SK-N-SH treated with all-trans-retinoic acid at 6 μM for 48 hours (cell line): Measurements from ENCODE around the gene ESRP2.
A peak's percentile ranks its signal among the peaks of the same experiment; 100 is the strongest.

Source experiments
- BACH2 ChIP-seq: fragments of 250-450 bp; sonication (Bioruptor Pico); IDR thresholded peaks from 2 replicates; pipeline ENCODE4 v1.9.0; 2021; ENCODE audit warnings: mild to moderate bottlenecking, borderline replicate concordance
- GLIS3 ChIP-seq: fragments of 250-450 bp; sonication (Bioruptor Pico); IDR thresholded peaks from 2 replicates; pipeline ENCODE4 v1.5.0; 2020; ENCODE audit warnings: mild to moderate bottlenecking, moderate library complexity
- RARB ChIP-seq: fragments of 250-450 bp; sonication (Bioruptor Pico); IDR thresholded peaks from 2 replicates; pipeline ENCODE4 v1.8.0; 2021; ENCODE audit warnings: mild to moderate bottlenecking, moderate library complexity
- TSHZ2 ChIP-seq: fragments of 250-450 bp; sonication (Bioruptor Pico); IDR thresholded peaks from 2 replicates; pipeline ENCODE4 v1.5.0; 2020; ENCODE audit warnings: mild to moderate bottlenecking, moderate library complexity
- ZFP3 ChIP-seq: fragments of 250-450 bp; sonication (Bioruptor Pico); IDR thresholded peaks from 2 replicates; pipeline ENCODE4 v1.5.0; 2020; ENCODE audit warnings: mild to moderate bottlenecking, moderate library complexity
- ZNF565 ChIP-seq: fragments of 450-650 bp; formaldehyde crosslinking; conservative IDR thresholded peaks from 2 replicates; pipeline ENCODE4 v1.5.0; 2020; ENCODE audit warnings: low read depth, mild to moderate bottlenecking, moderate library complexity
- ZNF70 ChIP-seq: fragments of 450-650 bp; formaldehyde crosslinking; IDR thresholded peaks from 2 replicates; pipeline ENCODE4 v1.5.0; 2020; ENCODE audit warnings: mild to moderate bottlenecking, moderate library complexity
- ZNF8 ChIP-seq: fragments of 450-650 bp; formaldehyde crosslinking; IDR thresholded peaks from 2 replicates; pipeline ENCODE4 v1.5.0; 2020; ENCODE audit warnings: mild to moderate bottlenecking, moderate library complexity
- TF ChIP-seq, protein P1 (sequence below): fragments of 250-450 bp; sonication (Bioruptor Pico); IDR thresholded peaks from 2 replicates; pipeline ENCODE4 v1.8.0; 2020; ENCODE audit warnings: mild to moderate bottlenecking, moderate library complexity, borderline replicate concordance

- TF ChIP-seq, protein P1, sequence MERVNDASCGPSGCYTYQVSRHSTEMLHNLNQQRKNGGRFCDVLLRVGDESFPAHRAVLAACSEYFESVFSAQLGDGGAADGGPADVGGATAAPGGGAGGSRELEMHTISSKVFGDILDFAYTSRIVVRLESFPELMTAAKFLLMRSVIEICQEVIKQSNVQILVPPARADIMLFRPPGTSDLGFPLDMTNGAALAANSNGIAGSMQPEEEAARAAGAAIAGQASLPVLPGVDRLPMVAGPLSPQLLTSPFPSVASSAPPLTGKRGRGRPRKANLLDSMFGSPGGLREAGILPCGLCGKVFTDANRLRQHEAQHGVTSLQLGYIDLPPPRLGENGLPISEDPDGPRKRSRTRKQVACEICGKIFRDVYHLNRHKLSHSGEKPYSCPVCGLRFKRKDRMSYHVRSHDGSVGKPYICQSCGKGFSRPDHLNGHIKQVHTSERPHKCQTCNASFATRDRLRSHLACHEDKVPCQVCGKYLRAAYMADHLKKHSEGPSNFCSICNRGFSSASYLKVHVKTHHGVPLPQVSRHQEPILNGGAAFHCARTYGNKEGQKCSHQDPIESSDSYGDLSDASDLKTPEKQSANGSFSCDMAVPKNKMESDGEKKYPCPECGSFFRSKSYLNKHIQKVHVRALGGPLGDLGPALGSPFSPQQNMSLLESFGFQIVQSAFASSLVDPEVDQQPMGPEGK, result no peak
- TF ChIP-seq ZNF565 (CRISPR knock-in tag), result no peak
- no peak for TF ChIP-seq RARB
- no peak for TF ChIP-seq BACH2 (CRISPR knock-in tag)
- TF ChIP-seq ZNF70 (CRISPR knock-in tag), result no peak
- no peak for TF ChIP-seq ZNF8 (CRISPR knock-in tag)
- TF ChIP-seq TSHZ2 (CRISPR knock-in tag), result no peak
- TF ChIP-seq ZFP3 (CRISPR knock-in tag), result 0 out of 2 replicates have a peak, but pooled peaks have one; percentile 16
- TF ChIP-seq GLIS3 (CRISPR knock-in tag), result no peak
Measured at GRCh38 chr16:68237243-68238028, 1.5 kb upstream of the ESRP2 start.
